H1 (cell line): ENCODE data around the gene MYO16. TPM values are rescaled to one million over a fixed set of nuclear protein-coding genes. Genes with fewer than 3 reads are reported as not detected.

ENCODE experiments used
- CTCF ChIA-PET: fragments of 300-600 bp; sonication (Branson Sonifier 250); formaldehyde crosslinking; loops from one replicate; lab custom pipeline; 2021; ENCODE audit not compliant: partially characterized antibody; lab: Charles Lee
- POLR2A ChIA-PET: fragments of 300-600 bp; sonication (Branson Sonifier 250); formaldehyde crosslinking; loops from one replicate; lab custom pipeline; 2021; ENCODE audit warnings: inconsistent platforms; ENCODE audit not compliant: partially characterized antibody; lab: Charles Lee
- DNase-seq, 2 experiments: peaks; one replicate each; pipeline versions ENCODE4 v3.0.0 to v3.0.0-alpha.2; 2010 to 2022; ENCODE audit warnings: low spot score in 2 of 2, low read depth in 1 of 2, mixed read lengths in 1 of 2
- FAIRE-seq: peaks from 2 replicates; lab custom pipeline; 2011; peaks lifted over from hg19 to GRCh38; lab: Jason Lieb, UNC
- H2AFZ ChIP-seq: 2 replicates; pipeline ENCODE4 v1.8.1; 2012; ENCODE audit warnings: low read length, inconsistent platforms
- H2AK5ac ChIP-seq: 2 replicates; pipeline ENCODE4 v1.6.1; 2013; ENCODE audit warnings: low read depth, low read length
- H2BK120ac ChIP-seq: replicated peaks from 2 replicates; pipeline ENCODE3; 2013; ENCODE audit warnings: low read depth, low read length, inconsistent platforms
- H2BK12ac ChIP-seq: 2 replicates; pipeline ENCODE4 v1.6.1; 2013; ENCODE audit warnings: low read depth, low read length
- H2BK15ac ChIP-seq: 2 replicates; pipeline ENCODE4 v1.6.1; 2013; ENCODE audit warnings: low read length
- H2BK20ac ChIP-seq: 2 replicates; pipeline ENCODE4 v1.6.1; 2013; ENCODE audit warnings: low read length
- H2BK5ac ChIP-seq: 2 replicates; pipeline ENCODE4 v1.6.1; 2013; ENCODE audit warnings: low read depth, low read length
- H3K14ac ChIP-seq: 2 replicates; pipeline ENCODE4 v1.6.1; 2013; ENCODE audit warnings: inconsistent platforms; ENCODE audit not compliant: insufficient read length
- H3K18ac ChIP-seq: 2 replicates; pipeline ENCODE4 v1.6.1; 2013; ENCODE audit warnings: low read length; ENCODE audit errors: extremely low read depth
- H3K23ac ChIP-seq: 2 replicates; pipeline ENCODE4 v1.6.1; 2013; ENCODE audit warnings: inconsistent platforms; ENCODE audit not compliant: insufficient read length
- H3K23me2 ChIP-seq: 2 replicates; pipeline ENCODE4 v1.6.1; 2013; ENCODE audit warnings: low read depth, low read length
- H3K27ac ChIP-seq: 2 replicates; pipeline ENCODE4 v1.6.1; 2011; ENCODE audit warnings: low read depth, low read length, inconsistent platforms
- H3K27me3 ChIP-seq, 4 experiments: replicated peaks in 1 of 4; 1 replicate in 1 of 4; 2 replicates in 3 of 4; pipeline versions ENCODE4 v1.6.1 to v1.8.1; 2011 to 2013; ENCODE audit warnings: low read length in 3 of 4, mild to moderate bottlenecking in 3 of 4, inconsistent platforms in 2 of 4, mixed read lengths in 2 of 4, moderate library complexity in 1 of 4; ENCODE audit not compliant: control insufficient read depth in 3 of 4, insufficient read depth in 3 of 4; ENCODE audit errors: extremely low read depth in 1 of 4
- H3K36me3 ChIP-seq, 4 experiments: 2 replicates each; pipeline versions ENCODE4 v1.6.1 to v1.8.1; 2011 to 2013; ENCODE audit warnings: mild to moderate bottlenecking in 4 of 4, low read length in 3 of 4, moderate library complexity in 2 of 4, control low read depth in 1 of 4, inconsistent platforms in 1 of 4; ENCODE audit not compliant: insufficient read depth in 4 of 4, control insufficient read depth in 2 of 4
- H3K4ac ChIP-seq: replicated peaks from 2 replicates; pipeline ENCODE3; 2013; ENCODE audit warnings: low read length, low read depth, mixed read lengths, inconsistent platforms; ENCODE audit not compliant: insufficient read length
- H3K4me1 ChIP-seq, 4 experiments: replicated peaks in 1 of 4; 1 replicate in 1 of 4; 2 replicates in 3 of 4; pipeline versions ENCODE4 v1.6.1 to v1.8.1; 2011 to 2013; ENCODE audit warnings: low read length in 3 of 4, inconsistent platforms in 2 of 4, mixed read lengths in 1 of 4; ENCODE audit not compliant: insufficient read depth in 4 of 4, control insufficient read depth in 3 of 4
- H3K4me2 ChIP-seq, 2 experiments: 2 replicates each; pipeline versions ENCODE4 v1.6.1 to v1.8.1; 2011 to 2013; ENCODE audit warnings: low read depth in 2 of 2, low read length in 2 of 2, control low read depth in 1 of 2, inconsistent platforms in 1 of 2, mild to moderate bottlenecking in 1 of 2; ENCODE audit not compliant: insufficient read depth in 1 of 2
- H3K4me3 ChIP-seq, 4 experiments: fragments of 200-600, 300-600 bp in 1 of 4; sonication (generic), shearing (Covaris generic), sonication (Bioruptor Twin) in 1 of 4; 2 replicates each; pipeline versions ENCODE4 v1.5.1 to v1.8.1; 2011 to 2016; ENCODE audit warnings: low read length in 4 of 4, low read depth in 3 of 4, control low read depth in 2 of 4, inconsistent platforms in 2 of 4, mild to moderate bottlenecking in 2 of 4, mixed read lengths in 1 of 4, moderate library complexity in 1 of 4; ENCODE audit not compliant: insufficient read depth in 2 of 4; ENCODE audit errors: extremely low read depth in 1 of 4
- H3K56ac ChIP-seq: replicated peaks from 2 replicates; pipeline ENCODE3; 2013; ENCODE audit warnings: low read depth, mild to moderate bottlenecking, mixed read lengths, low read length, inconsistent platforms; ENCODE audit not compliant: insufficient read length
- H3K79me1 ChIP-seq: 2 replicates; pipeline ENCODE4 v1.6.1; 2013; ENCODE audit warnings: low read depth, low read length, control low read depth
- H3K79me2 ChIP-seq, 2 experiments: 2 replicates each; pipeline versions ENCODE4 v1.6.1 to v1.8.1; 2012 to 2013; ENCODE audit warnings: low read length in 2 of 2, mild to moderate bottlenecking in 2 of 2, inconsistent platforms in 1 of 2; ENCODE audit not compliant: insufficient read depth in 2 of 2, control insufficient read depth in 1 of 2
- H3K9ac ChIP-seq, 4 experiments: replicated peaks in 1 of 4; 1 replicate in 1 of 4; 2 replicates in 3 of 4; pipeline versions ENCODE4 v1.6.1 to v1.8.1; 2011 to 2013; ENCODE audit warnings: low read depth in 3 of 4, low read length in 3 of 4, control low read depth in 2 of 4, mild to moderate bottlenecking in 2 of 4, moderate library complexity in 2 of 4, inconsistent platforms in 1 of 4; ENCODE audit errors: extremely low read depth in 1 of 4
- H3K9me3 ChIP-seq, 2 experiments: 2 replicates each; pipeline versions ENCODE4 v1.6.1 to v1.8.1; 2012 to 2013; ENCODE audit warnings: mild to moderate bottlenecking in 2 of 2, moderate library complexity in 2 of 2, control low read depth in 1 of 2, inconsistent platforms in 1 of 2, low read depth in 1 of 2, low read length in 1 of 2, mixed read lengths in 1 of 2; ENCODE audit not compliant: insufficient read depth in 2 of 2
- H4K20me1 ChIP-seq, 2 experiments: replicated peaks in 1 of 2; 2 replicates each; pipeline versions ENCODE3 to v1.8.1; 2011 to 2013; ENCODE audit warnings: inconsistent platforms in 2 of 2, low read length in 2 of 2, mild to moderate bottlenecking in 1 of 2; ENCODE audit not compliant: insufficient read depth in 2 of 2, control insufficient read depth in 1 of 2
- H4K5ac ChIP-seq: 2 replicates; pipeline ENCODE4 v1.6.1; 2013; ENCODE audit warnings: low read length, low read depth, mixed read lengths, inconsistent platforms; ENCODE audit not compliant: insufficient read length
- H4K8ac ChIP-seq: 2 replicates; pipeline ENCODE4 v1.8.0; 2013; ENCODE audit warnings: mild to moderate bottlenecking, moderate library complexity, low read length, inconsistent platforms; ENCODE audit not compliant: insufficient read depth; ENCODE audit errors: extremely low read depth
- H4K91ac ChIP-seq: replicated peaks from 2 replicates; pipeline ENCODE3; 2013; ENCODE audit warnings: low read length, mixed read lengths, inconsistent platforms; ENCODE audit not compliant: insufficient read length
- WGBS, 2 experiments: shearing (Covaris generic) in 1 of 2; methylation state at CpG; one replicate each; pipeline versions ENCODE4 v1.1.6 to v1.1.7; 2013 to 2015; ENCODE audit warnings: low lambda C conversion rate in 2 of 2, mixed read lengths in 2 of 2, inconsistent platforms in 1 of 2, low coverage in 1 of 2, missing lambda C conversion rate in 1 of 2; ENCODE audit not compliant: insufficient replicate concordance in 2 of 2, insufficient coverage in 1 of 2, insufficient read length in 1 of 2; ENCODE audit errors: extremely low coverage in 1 of 2, missing lambda C conversion rate in 1 of 2; 5-methylcytosine and 5-hydroxymethylcytosine counted together
- polyA plus RNA-seq, 7 experiments: library from polyadenylated mRNA; depleted of rRNA in 3 of 7; stranded (reverse) in 5 of 7; unstranded in 2 of 7; fragments of >200 nt in 5 of 7; fragments of 200-250 nt in 2 of 7; gene quantifications; 1 replicate in 5 of 7; 2 replicates in 1 of 7; 4 replicates in 1 of 7; pipeline versions ENCODE4 v1.2.1 to v1.2.3, GENCODE V29; 2011 to 2013; ENCODE audit warnings: missing spikeins in 2 of 7, mixed read lengths in 2 of 7
- total RNA-seq: library from RNA; stranded (reverse); fragmentation: NEBNext Ultra II Directional; extraction: Animal tissue kit (Norgen Biotek cat#: 25700); gene quantifications from 2 replicates; pipeline ENCODE4 v1.2.1, GENCODE V29; 2021
- TF ChIP-seq, protein P1 (sequence below): IDR thresholded peaks from 2 replicates; pipeline ENCODE4 v1.6.1; 2012; ENCODE audit warnings: low read length, inconsistent platforms

The MYO16 gene
- total and polyA plus RNA-seq, 2 of the 8 experiments (the other 6 are each of a cell fraction or from before 2014, with no cell fraction given) = 0.02 to 0.22 TPM

DNA sequence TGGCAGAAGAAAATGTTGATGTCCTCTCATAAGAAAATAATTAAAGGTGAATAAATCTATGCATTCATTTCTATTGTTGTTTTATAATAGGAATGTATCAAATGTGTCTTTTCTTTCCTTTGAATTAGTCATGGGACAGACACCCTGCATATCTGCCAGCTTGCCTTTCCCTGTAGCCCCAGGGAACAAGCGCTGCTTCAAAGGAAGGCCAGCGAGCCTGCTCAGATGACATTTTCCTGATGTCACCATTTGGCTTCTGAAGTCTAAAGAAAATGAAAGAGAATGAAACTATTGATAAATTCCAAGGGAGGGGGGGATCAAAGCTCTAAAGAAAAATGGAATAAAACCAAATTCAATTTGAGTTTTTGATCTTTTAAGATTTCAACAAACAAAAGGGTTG is 582.2 kb downstream of the MYO16 start:
- H2BK120ac ChIP-seq = no peak overlapping the region
- no peaks in the 10 kb centered on the region for H3K79me1 ChIP-seq
- H3K18ac ChIP-seq = no peak overlapping the region
- no peak overlapping the region for H3K14ac ChIP-seq
- ChIA-PET CTCF (interaction anchor here (2.9 kb wide), 1 partner anchor 15 kb away, joined by 9 read pairs; no protein-coding TSS in a partner anchor), POLR2A (no interaction called here)
- H3K36me3 ChIP-seq = no peaks in the 10 kb centered on the region
- WGBS, 2 experiments = 93% methylated on average over 2 of the region's 2 CpGs; no CpG with 5 or more reads in 1 of the 2 experiments
- H3K23ac ChIP-seq = no peak overlapping the region
- DNase-seq (no peak), FAIRE-seq (no peak)
- H4K20me1 ChIP-seq = no peaks in the 10 kb centered on the region
- H3K9ac ChIP-seq = no peak overlapping the region
- H3K79me2 ChIP-seq = no peaks in the 10 kb centered on the region
- H2BK15ac ChIP-seq = no peak overlapping the region
- H3K23me2 ChIP-seq = no peaks in the 10 kb centered on the region
- H3K4ac ChIP-seq = no peak overlapping the region
- H4K8ac ChIP-seq = no peak overlapping the region
- no peak overlapping the region for H2BK5ac ChIP-seq
- TF ChIP-seq, protein P1, sequence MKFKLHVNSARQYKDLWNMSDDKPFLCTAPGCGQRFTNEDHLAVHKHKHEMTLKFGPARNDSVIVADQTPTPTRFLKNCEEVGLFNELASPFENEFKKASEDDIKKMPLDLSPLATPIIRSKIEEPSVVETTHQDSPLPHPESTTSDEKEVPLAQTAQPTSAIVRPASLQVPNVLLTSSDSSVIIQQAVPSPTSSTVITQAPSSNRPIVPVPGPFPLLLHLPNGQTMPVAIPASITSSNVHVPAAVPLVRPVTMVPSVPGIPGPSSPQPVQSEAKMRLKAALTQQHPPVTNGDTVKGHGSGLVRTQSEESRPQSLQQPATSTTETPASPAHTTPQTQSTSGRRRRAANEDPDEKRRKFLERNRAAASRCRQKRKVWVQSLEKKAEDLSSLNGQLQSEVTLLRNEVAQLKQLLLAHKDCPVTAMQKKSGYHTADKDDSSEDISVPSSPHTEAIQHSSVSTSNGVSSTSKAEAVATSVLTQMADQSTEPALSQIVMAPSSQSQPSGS = no peak
- H2BK20ac ChIP-seq = no peak overlapping the region
- H2BK12ac ChIP-seq = no peak overlapping the region
- no peak overlapping the region for H3K27ac ChIP-seq
- H3K27me3 ChIP-seq = no peaks in the 10 kb centered on the region
- no peak overlapping the region for H2AFZ ChIP-seq
- no peak overlapping the region for H3K56ac ChIP-seq
- no peaks in the 10 kb centered on the region for H3K9me3 ChIP-seq
- no peak overlapping the region for H4K5ac ChIP-seq
- no peak overlapping the region for H4K91ac ChIP-seq
- H3K4me2 ChIP-seq = no peak overlapping the region
- H2AK5ac ChIP-seq = no peak overlapping the region
- H3K4me3 ChIP-seq = no peak overlapping the region
- H3K4me1 ChIP-seq = peaks cover 0 to 1% (median 0%) of the 10 kb centered on the region in 4 experiments; a peak in 1 of 7 replicates
